ENCODE measurements around the gene GATA5.
"Not testable (repeated sequence)": the region's sequence is repeated elsewhere in the genome, so short reads cannot be mapped to it uniquely, and the experiment has no call there.

Gene GATA5

DNA sequence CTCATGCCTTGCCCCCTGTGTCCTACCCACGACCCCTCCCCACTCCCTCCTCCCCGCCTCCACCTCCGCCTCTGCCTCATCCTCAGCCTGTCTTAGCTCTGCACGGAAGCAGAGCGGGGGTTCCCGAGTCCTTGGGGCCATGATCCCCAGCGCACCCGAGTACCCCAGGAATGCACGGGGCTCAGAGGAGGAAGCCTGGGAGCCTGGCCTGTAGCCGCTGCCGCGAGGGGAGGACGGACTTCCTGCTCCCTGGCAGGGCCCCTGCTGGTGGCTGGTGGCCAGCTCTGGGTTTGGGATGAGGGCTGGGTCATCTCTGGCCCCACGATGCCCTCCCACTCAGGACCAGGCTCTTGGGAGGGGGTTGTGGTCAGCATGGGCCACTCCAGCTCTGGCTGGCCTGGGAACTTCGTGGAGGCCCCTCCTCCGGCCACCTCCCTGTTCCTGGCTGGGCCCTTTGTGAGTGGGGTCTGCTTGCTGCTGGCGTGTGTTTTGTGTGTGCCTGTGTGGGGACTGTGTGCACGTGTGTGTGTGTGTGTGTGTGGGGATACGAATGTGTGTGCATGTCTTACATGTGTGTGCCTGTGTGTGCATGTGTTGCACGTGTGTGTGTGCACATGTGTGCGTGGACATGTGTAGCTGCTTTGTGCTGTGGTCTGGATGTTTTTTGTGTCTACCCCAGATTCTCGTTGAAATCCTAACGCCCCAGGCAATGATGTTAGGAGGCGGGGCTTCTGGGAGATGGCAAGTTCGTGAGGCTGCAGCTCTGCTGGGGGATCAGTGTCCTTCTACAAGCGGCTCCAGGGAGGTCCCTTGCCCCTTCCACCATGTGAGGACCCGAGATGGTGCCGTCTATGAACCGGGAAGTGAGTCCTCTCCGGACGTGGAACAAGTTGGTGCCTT lies 47.1 kb downstream of the GATA5 start:
- no peak for DNase-seq

DNA sequence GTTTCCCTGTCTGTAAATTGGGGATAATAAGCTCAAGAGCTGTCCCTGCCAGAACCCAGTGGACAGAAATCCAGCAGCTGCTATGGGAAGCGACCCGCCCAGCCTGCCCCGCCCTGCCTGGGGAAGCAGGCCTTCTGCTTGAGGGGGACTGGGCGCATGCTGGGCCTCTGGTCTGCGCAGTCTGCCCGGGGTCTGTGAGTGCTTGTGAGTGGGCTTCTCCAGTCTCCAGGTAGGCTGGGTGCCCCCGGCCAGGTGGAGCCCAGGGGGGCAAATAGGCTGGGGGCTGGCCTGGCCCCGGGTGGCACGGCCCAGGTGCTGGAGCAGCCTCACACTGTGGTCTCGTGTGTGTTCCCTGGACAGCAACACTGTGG lies 47.8 kb downstream of the GATA5 start:
- no peak for DNase-seq

DNA sequence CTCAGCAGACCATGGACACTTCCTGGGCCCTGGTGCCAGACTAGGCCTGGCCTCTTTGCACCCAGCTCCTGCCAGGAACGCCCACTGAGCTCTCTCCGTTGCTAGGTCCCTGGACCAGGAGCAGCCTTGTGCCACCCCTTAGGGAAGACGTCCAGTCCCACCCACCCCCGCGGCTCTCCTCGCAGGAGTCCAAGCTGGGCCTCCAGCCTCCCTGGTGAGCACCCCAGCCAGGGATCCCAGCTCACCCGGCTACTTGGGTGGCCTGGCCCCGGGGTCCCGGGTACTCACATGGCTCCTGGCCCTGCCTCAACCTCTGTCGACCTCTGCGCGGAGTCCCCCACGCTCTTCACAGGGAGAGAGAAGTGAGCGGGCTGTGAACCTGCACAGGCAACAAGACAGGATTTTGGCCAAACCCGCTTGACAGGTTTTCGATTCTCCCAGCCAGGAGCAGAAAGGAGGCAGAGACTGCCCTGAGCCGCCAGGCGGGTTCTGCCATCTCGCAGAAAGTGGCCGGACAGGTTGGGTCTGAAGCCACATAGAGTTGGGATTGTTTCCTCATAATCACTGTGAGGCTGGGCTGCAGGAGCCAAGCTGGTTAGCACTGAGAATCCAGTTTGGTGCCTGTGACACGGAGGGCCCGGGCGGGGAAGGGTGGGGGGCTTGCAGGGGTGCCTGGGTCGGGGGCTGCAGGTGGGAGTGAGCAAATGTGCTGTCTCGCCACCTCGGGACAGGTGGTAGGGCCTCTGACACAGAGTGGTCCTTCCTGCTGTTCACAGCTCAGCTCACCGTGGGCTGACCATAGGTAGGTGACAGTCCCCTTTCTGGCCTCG lies 48.4 kb downstream of the GATA5 start, which contains the start of gene RBBP8NL:
Gene RBBP8NL, minus strand, starts transcription at position 368 of the 830 bp plus-strand sequence. CDS start 7,892 bp downstream, outside the sequence.
- DNase-seq = no peak

DNA sequence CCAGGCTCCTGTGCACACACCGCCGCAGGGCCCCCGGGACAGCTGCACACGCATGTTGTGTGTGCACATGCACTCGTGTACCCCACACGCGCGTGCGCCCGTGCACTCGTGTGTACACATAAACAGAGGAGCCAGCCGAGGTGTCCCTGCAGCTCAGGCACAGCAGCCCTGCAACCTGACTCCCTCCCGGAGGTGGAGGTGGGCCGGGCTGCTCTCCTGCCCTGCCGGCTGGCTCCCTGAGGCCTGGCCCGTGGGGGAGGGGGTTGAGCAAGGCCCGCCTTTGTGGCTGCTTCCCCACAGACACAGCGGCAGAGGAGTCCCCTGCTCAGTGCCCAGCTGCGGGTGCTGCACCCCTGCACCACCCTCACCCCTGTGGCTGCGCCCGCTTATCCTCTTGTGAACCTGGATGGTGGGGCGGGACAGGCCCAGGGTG lies 49.1 kb downstream of the GATA5 start:
- no peak for DNase-seq

DNA sequence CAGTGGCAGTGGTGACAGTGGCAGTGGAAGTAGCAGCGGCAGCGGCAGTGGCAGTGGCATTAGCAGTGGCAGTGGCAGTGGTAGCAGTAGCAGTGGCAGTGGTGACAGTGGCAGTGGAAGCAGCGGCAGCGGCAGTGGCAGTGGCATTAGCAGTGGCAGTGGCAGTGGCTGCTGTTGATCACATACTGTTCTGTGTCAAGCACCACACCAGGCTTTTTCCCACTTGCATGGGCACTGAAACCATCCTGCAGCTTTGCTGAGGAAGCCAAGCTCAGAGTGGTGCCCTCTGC lies 49.8 kb downstream of the GATA5 start:
- not testable (repeated sequence) for DNase-seq

DNA sequence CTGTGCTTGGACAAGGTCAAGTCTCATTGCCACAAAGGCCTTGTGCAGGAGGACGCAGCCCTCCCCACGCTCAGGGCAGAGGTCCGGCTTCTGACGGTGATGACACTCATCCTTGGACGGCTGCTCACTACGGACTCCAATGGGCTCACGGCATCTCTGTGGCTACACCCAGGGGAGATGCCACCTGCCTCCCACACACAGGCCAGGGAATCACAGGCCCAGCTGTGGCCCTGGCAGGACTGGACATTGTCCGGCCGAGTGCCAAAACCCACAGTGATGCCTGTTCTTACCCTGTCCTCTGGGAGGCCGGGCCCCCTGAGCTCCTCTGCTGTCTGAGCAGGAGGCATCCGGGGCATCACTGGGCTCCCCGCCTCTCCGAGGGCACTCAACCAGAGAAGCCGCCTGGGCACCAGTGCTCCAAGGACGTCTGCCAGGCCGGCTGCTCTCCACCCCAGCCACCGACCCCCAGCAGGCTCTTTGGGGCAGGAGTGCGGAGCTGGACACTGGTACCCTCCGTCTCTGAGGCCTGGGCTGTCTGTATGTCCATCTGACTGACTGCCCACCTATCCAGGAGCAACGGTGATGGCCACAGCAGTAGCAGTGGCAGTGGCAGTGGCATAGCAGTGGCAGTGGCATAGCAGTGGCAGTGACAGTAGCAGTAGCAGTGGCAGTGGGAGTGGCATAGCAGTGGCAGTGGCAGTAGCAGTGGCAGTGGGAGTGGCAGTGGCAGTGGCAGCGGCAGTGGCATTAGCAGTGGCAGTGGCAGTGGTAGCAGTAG lies 50.3 kb downstream of the GATA5 start:
- DNase-seq = no peak

DNA sequence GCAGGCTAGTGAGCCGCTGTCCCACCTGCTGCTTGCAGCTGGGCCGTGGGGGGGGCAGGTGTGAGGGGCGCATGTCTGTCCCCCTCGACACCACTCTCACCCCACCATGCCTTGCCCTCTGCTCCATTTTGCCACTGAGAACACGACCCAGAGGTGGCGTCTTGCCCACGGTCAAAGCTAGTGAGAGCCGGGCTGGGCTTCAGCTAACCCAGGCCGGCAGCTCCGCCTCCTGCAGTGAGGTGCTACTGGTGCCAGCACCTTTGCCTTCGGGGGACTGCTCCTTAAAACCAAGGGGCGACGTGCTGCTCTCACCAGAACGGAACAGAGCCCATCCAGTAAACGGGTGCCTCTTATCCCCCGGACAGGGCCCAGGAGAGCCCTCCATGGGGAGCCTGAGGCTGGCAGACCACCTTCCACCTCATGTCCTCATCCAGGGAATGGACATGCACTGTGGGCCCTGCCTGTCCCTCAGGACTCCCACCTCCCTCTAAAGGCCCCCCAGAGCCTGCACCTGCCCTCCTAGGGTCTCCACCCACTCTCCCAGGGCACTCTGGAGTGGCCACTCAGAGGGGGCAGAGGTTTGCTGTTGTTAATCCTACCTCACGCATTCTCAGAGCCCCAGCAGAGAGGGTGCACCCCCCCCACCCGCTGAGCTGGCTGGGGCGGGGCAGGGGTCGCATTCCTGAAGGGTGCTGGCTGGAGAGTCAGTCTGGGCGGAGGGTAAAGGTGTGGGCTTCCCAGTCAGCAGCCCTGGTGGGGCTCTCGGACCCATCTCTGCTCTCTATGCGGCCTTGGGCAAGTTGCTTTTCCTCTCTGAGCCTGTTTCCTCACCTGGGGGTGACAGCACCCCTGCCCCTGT lies 51.3 kb downstream of the GATA5 start:
- DNase-seq = no peak

DNA sequence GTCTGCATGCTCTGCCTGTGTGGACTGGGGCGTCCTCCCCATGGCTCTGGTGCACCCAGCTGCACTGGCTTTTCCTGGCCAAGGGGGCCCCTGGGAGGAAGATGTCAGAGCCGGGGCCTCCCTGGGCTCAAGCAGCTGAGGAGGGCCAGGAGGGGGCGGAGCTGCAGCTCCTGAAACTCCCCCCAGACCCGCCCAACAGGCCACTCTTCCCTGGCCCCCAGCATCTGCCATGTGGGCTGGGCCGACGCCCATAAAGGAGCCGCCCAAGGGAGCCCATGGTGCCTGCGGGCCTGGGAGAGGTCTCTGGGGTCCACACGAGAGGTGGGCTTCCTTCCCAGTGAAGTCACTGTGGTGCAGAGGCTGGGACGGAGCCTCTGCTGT lies 52.5 kb downstream of the GATA5 start:
- no peak for DNase-seq

DNA sequence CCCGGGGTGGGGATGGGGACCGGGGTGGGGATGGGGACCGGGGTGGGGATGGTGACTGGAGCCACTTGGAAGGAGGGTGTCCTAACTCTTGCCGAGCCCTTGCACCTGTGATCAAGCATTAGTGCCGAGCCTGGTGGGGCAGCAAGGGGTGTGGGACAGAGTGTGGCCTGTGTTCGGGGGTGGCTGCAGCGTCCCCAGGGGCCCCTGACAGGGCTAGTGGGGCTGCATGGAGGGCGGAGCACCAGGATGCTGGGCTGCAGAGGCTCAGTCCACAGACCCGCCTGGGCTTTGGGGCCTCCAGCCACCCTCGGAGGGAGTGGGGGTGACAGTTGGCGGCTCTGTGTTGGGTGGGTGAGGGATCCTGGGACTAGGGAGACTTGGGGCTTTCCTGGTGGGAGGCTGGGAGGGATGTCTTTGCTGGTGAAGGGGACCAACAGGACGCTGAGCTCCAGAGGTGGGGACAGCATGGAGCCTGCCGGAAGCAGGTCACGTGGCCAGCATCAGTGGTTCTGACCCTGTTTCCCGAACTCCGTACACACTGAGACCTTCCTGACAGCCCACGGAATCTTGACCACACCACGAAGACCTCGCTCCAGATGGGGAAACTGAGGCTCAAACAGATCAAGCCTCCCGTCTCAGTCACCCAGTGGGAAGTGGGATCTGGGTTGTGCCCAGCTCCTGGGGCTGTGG lies 53.0 kb downstream of the GATA5 start:
- no peak for DNase-seq

DNA sequence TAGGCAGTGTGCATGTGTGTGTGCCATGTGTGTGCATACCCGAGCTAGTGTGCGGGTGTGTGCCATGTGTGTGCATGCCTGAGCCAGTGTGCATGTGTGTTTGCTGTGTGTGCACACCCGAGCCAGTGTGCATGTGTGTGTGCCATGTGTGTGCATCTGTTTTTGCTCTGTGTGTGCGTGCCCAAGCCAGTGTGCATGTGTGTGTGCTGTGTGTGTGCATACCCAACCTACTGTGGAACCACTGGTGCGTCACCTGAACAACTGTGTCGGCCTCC lies 54.1 kb downstream of the GATA5 start:
- DNase-seq = no peak

DNA sequence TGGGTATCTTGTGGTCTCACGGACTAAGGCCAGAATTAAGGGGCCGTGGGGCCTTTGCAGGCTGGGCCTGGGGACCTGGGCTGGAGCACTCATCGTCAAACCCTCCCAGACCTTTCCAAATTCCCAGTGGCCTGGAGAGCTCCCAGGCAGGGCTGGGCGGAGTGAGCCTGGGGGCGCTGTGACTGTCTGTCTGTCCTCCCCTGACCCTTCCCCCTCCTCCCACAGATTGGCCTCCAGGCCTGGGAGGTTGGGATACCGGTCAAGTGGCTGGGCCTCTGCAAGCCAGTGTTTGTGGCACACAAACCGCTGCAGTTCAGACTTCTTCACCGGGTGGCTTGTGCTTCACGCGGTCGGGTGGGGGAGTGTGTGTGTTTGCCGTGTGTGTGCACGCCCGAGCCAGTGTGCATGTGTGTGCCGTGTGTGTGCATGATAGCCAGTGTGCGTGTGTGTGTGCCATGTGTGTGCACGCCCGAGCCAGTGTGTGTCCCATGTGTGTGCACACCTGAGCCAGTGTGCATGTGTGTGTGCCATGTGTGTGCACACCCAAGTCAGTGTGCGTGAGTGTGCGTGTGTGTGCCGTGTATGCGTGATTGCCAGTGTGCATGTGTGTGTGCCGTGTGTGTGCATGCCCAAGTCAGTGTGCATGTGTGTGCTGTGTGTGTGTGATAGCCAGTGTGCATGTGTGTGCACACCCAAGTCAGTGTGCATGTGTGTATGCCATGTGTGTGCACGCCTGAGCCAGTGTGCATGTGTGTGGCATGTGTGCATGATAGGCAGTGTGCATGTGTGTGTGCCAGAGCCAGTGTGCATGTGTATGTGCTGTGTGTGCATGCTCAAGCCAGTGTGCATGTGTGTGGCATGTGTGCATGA lies 54.7 kb downstream of the GATA5 start:
- DNase-seq = no peak

DNA sequence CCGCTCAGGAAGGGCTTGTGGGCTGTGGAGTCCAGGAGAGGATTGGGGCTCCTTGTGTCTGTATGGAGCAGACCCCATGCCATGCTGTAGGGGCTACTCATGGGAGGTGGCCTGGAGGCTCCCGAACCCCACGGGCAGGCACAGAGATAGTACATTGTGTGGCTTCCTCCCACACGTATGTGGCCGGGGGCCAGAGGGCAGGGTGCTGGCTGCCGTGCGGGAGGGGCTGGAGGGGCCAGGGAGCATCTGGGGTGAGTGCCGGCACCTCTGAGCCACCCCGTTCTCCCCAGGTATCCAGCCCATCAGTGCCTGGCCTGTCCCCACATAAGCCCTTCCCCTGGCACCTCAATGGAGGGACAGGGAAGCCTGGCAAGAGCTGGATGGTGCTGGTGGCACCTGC lies 56.0 kb downstream of the GATA5 start:
- no peak for DNase-seq

DNA sequence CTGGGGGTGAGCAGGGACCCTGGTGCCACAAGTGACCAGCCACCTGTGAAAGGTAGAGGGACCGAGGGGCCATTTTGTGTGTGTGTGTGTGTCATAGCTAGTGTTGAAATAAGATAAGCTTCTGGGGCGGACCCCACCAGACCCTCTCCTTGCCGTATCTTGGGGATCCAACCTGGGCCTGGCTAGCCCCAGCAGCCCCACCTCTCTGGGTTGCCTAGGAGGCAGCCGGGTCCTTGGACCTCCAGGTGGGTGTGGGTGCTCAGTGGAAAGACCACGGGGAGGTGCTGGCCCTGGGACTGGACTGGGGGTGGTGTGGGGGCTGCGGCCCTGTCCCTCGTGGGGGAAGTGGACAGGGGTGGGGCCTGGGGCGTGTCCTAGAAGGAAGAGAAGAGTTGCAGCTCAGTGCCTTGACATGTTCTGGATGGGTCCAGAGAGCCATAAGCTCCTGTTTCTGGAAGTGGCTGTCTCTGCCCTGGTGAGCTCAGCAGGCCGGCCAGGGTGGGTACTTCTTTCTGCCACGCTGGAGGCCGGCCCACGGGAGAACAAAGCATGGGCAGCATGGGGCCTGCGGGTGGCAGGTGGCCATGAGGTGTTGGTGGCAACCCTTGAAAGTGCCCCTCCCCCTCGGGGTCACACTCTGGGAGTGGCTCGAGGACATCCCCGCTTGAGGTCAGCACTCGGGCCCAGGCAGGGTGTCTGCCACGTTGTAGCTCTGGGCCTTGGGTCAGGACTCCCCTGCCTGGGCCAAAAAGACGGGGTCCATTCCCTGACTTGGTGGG lies 56.9 kb downstream of the GATA5 start:
- no peak for DNase-seq

DNA sequence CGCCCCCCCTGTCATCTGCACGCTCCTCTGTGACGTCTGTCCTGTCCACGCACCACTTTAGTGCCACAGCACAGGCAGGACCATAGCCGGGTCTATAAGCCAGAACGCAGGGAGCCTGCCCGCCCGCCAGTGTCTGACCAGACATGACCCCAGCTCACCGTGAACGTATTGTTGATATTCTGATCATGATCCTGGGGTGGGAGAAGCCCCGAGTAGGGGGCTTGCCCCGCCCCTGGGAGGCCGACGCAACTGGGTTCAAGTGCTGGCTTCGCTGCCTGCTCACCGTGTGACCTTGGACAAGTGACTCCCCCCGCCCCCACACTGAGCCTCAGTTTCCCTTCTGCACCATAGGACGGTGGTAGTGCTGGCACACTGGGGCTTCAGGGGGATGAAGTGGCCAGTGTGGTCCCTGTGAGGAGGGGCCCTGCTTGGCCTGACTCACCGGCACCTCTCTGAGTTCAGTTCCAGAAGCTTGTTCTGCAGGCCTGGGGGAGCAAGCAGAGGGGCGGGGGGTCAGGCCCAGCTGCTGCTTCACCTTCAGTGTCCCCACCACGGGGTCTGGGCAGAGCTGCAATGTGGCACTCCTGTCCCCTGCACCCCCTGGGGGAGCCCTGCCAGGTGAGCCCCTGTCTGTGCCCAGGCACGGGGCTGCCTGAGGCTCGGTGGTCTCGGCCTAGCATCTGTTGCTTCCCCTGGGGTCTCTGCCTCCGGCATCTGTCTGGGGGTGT lies 57.6 kb downstream of the GATA5 start:
- DNase-seq = no peak

DNA sequence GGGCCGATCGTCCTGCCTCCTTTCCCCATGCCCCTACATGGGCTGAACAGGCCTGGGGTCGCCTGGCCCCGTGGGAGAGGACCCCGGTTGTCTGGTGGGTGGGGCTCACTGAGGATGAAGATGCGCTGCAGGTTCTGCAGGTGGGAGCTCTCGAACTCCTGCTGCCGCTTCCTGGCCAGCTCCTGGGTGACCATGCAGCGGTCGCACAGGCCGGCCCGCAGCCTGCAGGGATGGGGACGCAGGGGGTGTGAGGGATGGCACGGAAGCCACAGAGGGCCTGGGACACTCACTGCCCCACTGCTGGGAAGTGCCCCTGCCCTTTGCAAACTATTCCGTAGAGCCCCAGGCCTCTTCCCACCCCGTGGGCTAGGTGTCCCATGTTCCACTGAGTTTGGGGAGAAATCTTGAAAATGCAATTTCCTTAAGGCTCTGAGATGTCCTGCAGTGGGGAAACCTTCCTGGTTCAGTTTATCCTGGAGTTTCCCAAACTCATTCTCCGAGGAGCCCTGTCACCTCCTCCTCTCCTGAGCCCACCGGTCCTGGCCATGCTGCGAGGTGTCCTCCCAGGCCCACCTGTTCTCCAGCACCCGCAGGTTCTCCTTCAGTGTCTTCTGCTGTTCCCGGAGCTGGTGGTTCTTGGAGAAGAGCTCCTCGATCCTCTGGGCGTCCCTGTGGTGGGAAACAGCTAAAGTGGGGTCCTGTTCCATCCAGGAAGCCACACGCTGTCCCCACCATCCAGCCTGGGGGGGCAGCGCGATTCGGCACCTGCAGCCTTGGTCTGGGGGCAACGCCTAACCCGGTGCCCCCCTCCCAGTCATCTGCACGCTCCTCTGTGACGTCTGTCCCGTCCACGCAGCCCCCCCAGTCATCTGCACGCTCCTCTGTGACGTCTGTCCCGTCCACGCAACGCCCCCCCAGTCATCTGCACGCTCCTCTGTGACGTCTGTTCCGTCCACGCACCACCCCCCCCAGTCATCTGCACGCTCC lies 58.9 kb downstream of the GATA5 start:
- DNase-seq = no peak

DNA sequence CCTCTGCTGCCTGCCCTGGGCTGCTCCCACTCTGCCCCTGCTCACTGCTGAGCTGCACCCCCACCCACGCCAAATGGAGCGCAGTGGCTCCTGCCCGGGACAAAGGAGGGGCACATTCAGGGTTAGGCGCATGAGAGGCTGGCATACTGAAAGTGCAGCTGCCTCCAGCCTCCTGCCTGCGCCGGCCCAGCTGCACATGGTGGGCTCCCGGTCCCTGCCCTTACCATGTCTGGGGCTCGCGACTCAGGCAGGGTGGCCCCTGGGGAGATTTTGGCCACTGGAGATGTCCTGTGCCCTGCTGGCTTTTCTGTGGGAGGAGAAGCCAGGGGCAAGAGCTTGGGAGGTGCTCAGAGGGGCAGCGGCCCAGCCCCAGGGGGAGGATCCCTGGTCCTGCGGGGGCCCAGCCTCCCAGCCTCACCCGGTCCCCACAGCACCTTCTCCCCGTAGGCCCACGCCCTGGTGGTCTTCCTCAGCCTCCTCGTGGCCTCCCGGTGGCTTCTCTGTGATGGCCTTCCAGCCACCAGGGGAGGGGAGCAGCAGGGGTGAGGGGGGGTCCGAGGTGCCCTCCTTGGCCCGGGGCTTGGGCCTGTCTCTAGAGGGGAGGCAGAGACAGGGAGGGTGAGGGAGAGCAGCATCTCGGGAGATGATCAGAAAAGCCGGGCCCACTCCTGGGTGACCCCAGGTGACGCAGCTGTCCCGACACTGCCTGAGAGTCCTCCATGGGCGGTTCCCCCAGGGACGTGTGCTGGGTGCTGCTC lies 60.3 kb downstream of the GATA5 start:
- no peak for DNase-seq

DNA sequence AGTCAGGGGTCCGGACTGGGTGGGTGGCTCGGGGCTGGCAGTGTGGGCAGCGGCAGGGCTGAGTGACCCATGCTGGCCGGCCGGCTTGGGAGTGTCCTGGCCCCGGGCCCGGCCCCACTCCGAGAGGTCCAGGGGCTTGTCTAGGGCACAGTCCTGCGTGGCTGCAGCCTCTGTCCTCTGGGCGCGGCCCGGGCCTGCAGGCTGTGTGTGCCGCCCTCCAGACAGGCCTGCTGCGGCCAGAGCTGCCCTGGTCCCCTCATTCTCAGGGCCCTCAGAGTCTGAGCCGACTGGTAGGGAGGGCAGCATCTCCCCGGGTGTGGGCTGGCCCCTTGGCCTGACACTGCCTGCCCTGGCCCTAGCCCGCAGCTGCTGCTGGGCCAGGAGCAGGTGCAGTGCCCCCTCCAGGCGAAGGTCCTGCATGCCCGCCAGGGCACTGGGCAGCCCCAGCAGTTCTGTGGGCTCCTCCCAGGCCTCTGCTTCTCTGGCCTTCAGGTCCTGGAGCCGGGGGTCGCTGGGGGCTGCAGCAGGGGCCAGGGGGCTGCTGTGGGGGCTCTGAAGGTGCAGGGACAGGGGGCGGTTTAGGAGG lies 61.8 kb downstream of the GATA5 start:
- DNase-seq = no peak

Measured in T-helper 1 cell (primary cell).